ENCODE measurements around the gene TNMD. TPM values are rescaled to one million over a fixed set of nuclear protein-coding genes. Genes with fewer than 3 reads are reported as not detected.

Gene TNMD
- total RNA-seq, 4 donors from 2014 or later, result 0.49 to 1.4 TPM; not detected in 2

DNA sequence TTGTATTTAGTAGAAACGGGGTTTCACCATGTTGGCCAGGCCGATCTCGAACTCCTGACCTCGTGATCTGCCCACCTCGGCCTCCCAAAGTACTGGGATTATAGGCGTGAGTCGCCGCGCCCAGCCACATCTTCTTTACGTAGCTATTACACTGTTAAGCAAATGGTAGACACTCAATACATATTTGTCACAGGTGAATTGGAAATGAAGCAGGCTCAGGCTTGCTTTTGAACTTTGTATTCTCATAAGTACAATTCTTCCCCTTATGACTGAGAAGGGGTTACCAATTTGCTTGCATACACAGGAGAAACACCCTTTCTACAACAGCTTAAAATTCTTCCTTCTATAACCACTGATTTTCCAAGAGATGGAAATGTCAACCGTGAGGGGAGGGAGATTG lies 58.5 kb downstream of the TNMD start:
- H3K27ac ChIP-seq, result peak overlapping the region in 2 of 4 donors; percentile 25 to 33
- in situ Hi-C loops (cut with MboI; ENCODE audit: low sequenced_read_pairs in 4 of 4) (no loop called here), intact Hi-C loops (cut with DNase I; ENCODE audit: low total_unique reads) (no loop called here)
- no peaks in the 10 kb centered on the region for H3K9me3 ChIP-seq
- H3K27me3 ChIP-seq, result peaks cover 0 to 5% (median 0%) of the 10 kb centered on the region in 3 donors
- no peak overlapping the region for H3K4me3 ChIP-seq
- H3K36me3 ChIP-seq, result no peaks in the 10 kb centered on the region
- TF ChIP-seq POLR2A (IDR thresholded peaks at IDR 0.05), result no peak
- TF ChIP-seq, protein P1, sequence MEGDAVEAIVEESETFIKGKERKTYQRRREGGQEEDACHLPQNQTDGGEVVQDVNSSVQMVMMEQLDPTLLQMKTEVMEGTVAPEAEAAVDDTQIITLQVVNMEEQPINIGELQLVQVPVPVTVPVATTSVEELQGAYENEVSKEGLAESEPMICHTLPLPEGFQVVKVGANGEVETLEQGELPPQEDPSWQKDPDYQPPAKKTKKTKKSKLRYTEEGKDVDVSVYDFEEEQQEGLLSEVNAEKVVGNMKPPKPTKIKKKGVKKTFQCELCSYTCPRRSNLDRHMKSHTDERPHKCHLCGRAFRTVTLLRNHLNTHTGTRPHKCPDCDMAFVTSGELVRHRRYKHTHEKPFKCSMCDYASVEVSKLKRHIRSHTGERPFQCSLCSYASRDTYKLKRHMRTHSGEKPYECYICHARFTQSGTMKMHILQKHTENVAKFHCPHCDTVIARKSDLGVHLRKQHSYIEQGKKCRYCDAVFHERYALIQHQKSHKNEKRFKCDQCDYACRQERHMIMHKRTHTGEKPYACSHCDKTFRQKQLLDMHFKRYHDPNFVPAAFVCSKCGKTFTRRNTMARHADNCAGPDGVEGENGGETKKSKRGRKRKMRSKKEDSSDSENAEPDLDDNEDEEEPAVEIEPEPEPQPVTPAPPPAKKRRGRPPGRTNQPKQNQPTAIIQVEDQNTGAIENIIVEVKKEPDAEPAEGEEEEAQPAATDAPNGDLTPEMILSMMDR (IDR thresholded peaks at IDR 0.05 in 4 of 5, conservative IDR thresholded peaks at IDR 0.05 in 1 of 5), result no peak
- no peak for ATAC-seq
- no peaks in the 10 kb centered on the region for H3K4me1 ChIP-seq
- DNase-seq, result no peak

DNA sequence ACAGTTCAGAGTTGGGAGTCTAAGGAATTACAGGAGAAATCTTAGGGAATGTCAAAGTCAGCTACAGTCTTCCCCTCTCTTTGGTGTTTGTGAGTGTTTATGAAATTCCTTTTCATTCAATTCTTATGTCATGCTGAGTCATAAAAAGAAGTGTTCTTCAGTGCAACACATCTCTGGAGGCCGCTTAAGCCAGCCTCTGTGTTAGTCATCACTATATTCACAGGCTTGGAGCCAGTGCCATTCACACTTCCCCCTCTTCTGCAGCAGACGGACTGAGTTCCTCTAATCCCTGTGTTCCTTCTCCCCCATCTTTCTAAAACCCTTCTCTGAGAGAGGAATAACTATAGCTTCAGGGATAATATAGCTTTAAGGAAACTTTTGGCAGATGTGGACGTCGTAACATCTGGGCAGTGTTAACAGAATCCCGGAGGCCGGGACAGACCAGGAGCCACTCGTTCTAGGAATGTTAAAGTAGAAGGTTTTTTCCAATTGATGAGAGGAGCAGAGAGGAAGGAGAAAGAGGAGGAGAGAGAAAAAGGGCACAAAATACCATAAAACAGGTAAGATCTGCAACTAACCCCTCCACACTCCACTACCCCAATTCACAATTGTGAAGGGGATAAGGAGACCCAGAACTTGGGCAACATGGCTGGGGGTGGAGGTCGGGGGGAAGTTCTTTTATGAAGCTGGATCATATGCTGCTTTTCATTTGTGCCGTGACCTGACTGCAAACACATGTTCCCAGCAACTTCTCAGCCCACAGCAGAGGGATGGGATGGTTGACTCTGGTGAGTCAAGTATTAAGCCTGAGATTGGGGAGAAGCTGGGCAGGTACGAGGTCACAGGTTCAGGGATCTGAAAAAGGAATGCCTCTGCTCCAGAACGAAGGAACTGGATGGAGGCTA lies 59.5 kb downstream of the TNMD start, which contains the start of gene SRPX2:
Gene SRPX2, plus strand, starts transcription at position 244 of the 905 bp plus-strand sequence. CDS start 2,124 bp downstream, outside the sequence.
- Histone ChIP-seq H3K27me3 (peaks cover 0 to 5% (median 0%) of the 10 kb centered on the region in 3 donors), H3K4me1 (no peaks in the 10 kb centered on the region), H3K27ac (peak within 1 kb of the TSS; percentile 25 to 75 (median 50)), H3K9me3 (no peaks in the 10 kb centered on the region), H3K4me3 (peak within 1 kb of the TSS in 2 of 4 donors; percentile 21 to 25), H3K36me3 (no peaks in the 10 kb centered on the region)
- intact Hi-C loops (cut with DNase I; ENCODE audit: low total_unique reads) (no loop called here), in situ Hi-C loops (cut with MboI; ENCODE audit: low sequenced_read_pairs in 4 of 4) (no loop called here)
- ATAC-seq (peak; percentile 75 to 81), DNase-seq (peak; percentile 18 to 42)
- peak; percentile 14 to 53 for TF ChIP-seq POLR2A (IDR thresholded peaks at IDR 0.05)
- TF ChIP-seq, protein P1 (IDR thresholded peaks at IDR 0.05 in 4 of 5, conservative IDR thresholded peaks at IDR 0.05 in 1 of 5), result no peak

DNA sequence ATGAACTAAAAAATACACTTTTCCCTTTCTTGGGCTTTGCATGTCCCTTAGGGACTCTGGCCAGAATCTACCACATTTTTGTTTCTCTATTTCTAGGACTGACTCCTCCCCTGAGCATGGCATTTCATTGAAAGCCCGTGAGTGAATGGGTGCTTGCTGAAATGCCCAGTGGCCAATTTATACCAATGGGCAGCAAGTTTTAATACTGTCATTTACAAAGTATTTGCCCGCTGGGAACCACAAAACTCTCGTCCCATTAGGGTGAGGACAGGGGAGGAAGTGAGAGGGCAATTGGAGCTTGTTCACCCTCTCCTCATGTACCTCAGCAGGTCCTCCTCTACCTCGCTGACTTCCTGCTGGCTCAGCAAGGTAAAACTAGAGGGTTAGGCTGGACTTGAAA lies 60.4 kb downstream of the TNMD start:
- no peaks in the 10 kb centered on the region for H3K36me3 ChIP-seq
- peaks cover 0 to 5% (median 0%) of the 10 kb centered on the region in 3 donors for H3K27me3 ChIP-seq
- in situ Hi-C loops (cut with MboI; ENCODE audit: low sequenced_read_pairs in 4 of 4), result no loop called here
- H3K4me3 ChIP-seq, result peak overlapping the region in 1 of 4 donors; percentile 25
- H3K27ac ChIP-seq, result peak overlapping the region; percentile 25 to 75 (median 50)
- intact Hi-C loops (cut with DNase I; ENCODE audit: low total_unique reads), result no loop called here
- DNase-seq (no peak), ATAC-seq (no peak)
- TF ChIP-seq POLR2A (IDR thresholded peaks at IDR 0.05), result no peak
- TF ChIP-seq, protein P1 (IDR thresholded peaks at IDR 0.05 in 4 of 5, conservative IDR thresholded peaks at IDR 0.05 in 1 of 5), result no peak
- H3K9me3 ChIP-seq, result no peaks in the 10 kb centered on the region
- no peaks in the 10 kb centered on the region for H3K4me1 ChIP-seq

DNA sequence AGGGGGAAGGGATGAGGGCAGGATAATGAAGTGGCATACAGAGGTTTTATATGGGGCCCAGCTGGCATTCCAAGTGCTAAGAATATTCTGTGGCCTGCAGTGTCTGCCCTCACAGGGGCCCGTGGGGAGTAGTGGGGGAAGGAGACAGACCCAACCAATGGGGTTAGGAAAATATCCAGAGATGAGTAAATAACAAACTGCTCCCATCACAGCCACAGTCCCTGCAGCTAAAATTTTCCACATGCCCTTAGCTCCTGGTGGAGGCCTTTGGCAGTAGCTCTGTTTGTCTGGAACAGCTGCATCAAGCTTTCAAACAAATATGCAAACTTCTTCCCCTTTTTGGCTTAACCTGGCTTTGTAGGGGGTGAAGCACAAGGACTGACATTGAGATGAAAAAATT lies 62.4 kb downstream of the TNMD start:
- Histone ChIP-seq H3K27me3 (peaks cover 0 to 5% (median 0%) of the 10 kb centered on the region in 3 donors), H3K4me1 (peaks cover 0 to 6% of the 10 kb centered on the region in 2 donors), H3K27ac (peak overlapping the region; percentile 20 to 75 (median 38)), H3K36me3 (no peaks in the 10 kb centered on the region), H3K9me3 (no peaks in the 10 kb centered on the region), H3K4me3 (no peak overlapping the region)
- TF ChIP-seq, protein P1 (IDR thresholded peaks at IDR 0.05 in 4 of 5, conservative IDR thresholded peaks at IDR 0.05 in 1 of 5), result no peak
- no peak for TF ChIP-seq POLR2A (IDR thresholded peaks at IDR 0.05)
- intact Hi-C loops (cut with DNase I; ENCODE audit: low total_unique reads) (no loop called here), in situ Hi-C loops (cut with MboI; ENCODE audit: low sequenced_read_pairs in 4 of 4) (no loop called here)
- no peak for ATAC-seq
- peak in 1 of 2 donors; percentile 21 for DNase-seq
